ENCODE results near the gene HCN4.

- TF ChIP-seq CTCF (IDR thresholded peaks at IDR 0.05) (no peak), POLR2A (IDR thresholded peaks at IDR 0.05) (no peak)
Measured at GRCh38 chr15:73334086-73334485, 34.7 kb downstream of the HCN4 start.
